H9 (cell line): ENCODE data around the gene RTTN. TPM values are rescaled to one million over a fixed set of nuclear protein-coding genes. Genes with fewer than 3 reads are reported as not detected.

ENCODE experiments used
- DNase-seq: peaks from one replicate; pipeline ENCODE4 v3.0.0-alpha.2; 2017
- H2AFZ ChIP-seq: one replicate; pipeline ENCODE4 v1.6.1; 2013; ENCODE audit warnings: mild to moderate bottlenecking, low read length, control low read depth, moderate library complexity
- H2AK5ac ChIP-seq: 2 replicates; pipeline ENCODE4 v1.6.1; 2013; ENCODE audit warnings: low read length, control low read depth, mixed read lengths; ENCODE audit not compliant: insufficient read length
- H2BK120ac ChIP-seq: one replicate; pipeline ENCODE4 v1.6.1; 2013; ENCODE audit warnings: low read depth, mild to moderate bottlenecking, low read length, control low read depth, inconsistent platforms; ENCODE audit not compliant: poor library complexity, severe bottlenecking
- H2BK12ac ChIP-seq: 2 replicates; pipeline ENCODE4 v1.6.1; 2013; ENCODE audit warnings: low read length, control low read depth, mixed read lengths, low read depth; ENCODE audit not compliant: insufficient read length
- H2BK15ac ChIP-seq: 2 replicates; pipeline ENCODE4 v1.6.1; 2013; ENCODE audit warnings: low read depth, low read length, control low read depth
- H2BK20ac ChIP-seq: one replicate; pipeline ENCODE4 v1.6.1; 2013; ENCODE audit warnings: low read depth, mild to moderate bottlenecking, low read length, control low read depth, inconsistent platforms; ENCODE audit not compliant: poor library complexity, severe bottlenecking
- H2BK5ac ChIP-seq: 2 replicates; pipeline ENCODE4 v1.6.1; 2013; ENCODE audit warnings: low read length, control low read depth, mixed read lengths; ENCODE audit not compliant: insufficient read length
- H3K14ac ChIP-seq: 2 replicates; pipeline ENCODE4 v1.6.1; 2013; ENCODE audit warnings: low read length, control low read depth; ENCODE audit not compliant: insufficient read depth
- H3K18ac ChIP-seq: 2 replicates; pipeline ENCODE4 v1.6.1; 2013; ENCODE audit warnings: low read depth, mild to moderate bottlenecking, mixed read lengths, low read length, control low read depth; ENCODE audit not compliant: insufficient read length
- H3K23ac ChIP-seq: 2 replicates; pipeline ENCODE4 v1.6.1; 2013; ENCODE audit warnings: low read length, control low read depth, mixed read lengths, low read depth; ENCODE audit not compliant: insufficient read length
- H3K23me2 ChIP-seq: 2 replicates; pipeline ENCODE4 v1.6.1; 2013; ENCODE audit warnings: low read depth, mild to moderate bottlenecking, mixed read lengths, low read length, control low read depth; ENCODE audit not compliant: insufficient read length, poor library complexity, severe bottlenecking
- H3K27ac ChIP-seq: 2 replicates; pipeline ENCODE4 v1.5.1; 2013; ENCODE audit warnings: low read length, control low read depth, mixed read lengths, low read depth; ENCODE audit not compliant: insufficient read length
- H3K27me3 ChIP-seq: 2 replicates; pipeline ENCODE4 v1.6.1; 2013; ENCODE audit warnings: low read length, control low read depth, inconsistent platforms; ENCODE audit not compliant: insufficient read depth
- H3K4ac ChIP-seq: 2 replicates; pipeline ENCODE4 v1.6.1; 2013; ENCODE audit warnings: low read depth, mild to moderate bottlenecking, control low read depth, inconsistent platforms, low read length, moderate library complexity
- H3K4me1 ChIP-seq: 2 replicates; pipeline ENCODE4 v1.6.1; 2013; ENCODE audit warnings: low read length, control low read depth, inconsistent platforms; ENCODE audit not compliant: insufficient read depth
- H3K4me2 ChIP-seq: 2 replicates; pipeline ENCODE4 v1.6.1; 2013; ENCODE audit warnings: low read length, control low read depth, mixed read lengths; ENCODE audit not compliant: insufficient read length, insufficient read depth
- H3K56ac ChIP-seq: 2 replicates; pipeline ENCODE4 v1.6.1; 2013; ENCODE audit warnings: low read depth, mild to moderate bottlenecking, mixed read lengths, low read length, control low read depth; ENCODE audit not compliant: insufficient read length
- H3K79me1 ChIP-seq: 2 replicates; pipeline ENCODE4 v1.6.1; 2013; ENCODE audit warnings: low read depth, mild to moderate bottlenecking, moderate library complexity, low read length, control low read depth, inconsistent platforms; ENCODE audit not compliant: insufficient read depth, poor library complexity, severe bottlenecking
- H3K79me2 ChIP-seq: 2 replicates; pipeline ENCODE4 v1.6.1; 2013; ENCODE audit warnings: low read length, control low read depth, inconsistent platforms; ENCODE audit not compliant: insufficient read depth
- H3K9ac ChIP-seq: 2 replicates; pipeline ENCODE4 v1.6.1; 2013; ENCODE audit warnings: low read length, control low read depth, mixed read lengths; ENCODE audit not compliant: insufficient read length; ENCODE audit errors: extremely low read depth
- H3K9me3 ChIP-seq: one replicate; pipeline ENCODE4 v1.6.1; 2013; ENCODE audit warnings: low read depth, low read length, inconsistent platforms; ENCODE audit not compliant: control insufficient read depth
- H3T11ph ChIP-seq: one replicate; pipeline ENCODE4 v1.6.1; 2013; ENCODE audit warnings: mild to moderate bottlenecking, low read length, control low read depth, inconsistent platforms
- H4K20me1 ChIP-seq: one replicate; pipeline ENCODE4 v1.6.1; 2013; ENCODE audit not compliant: control insufficient read depth, insufficient read length, insufficient read depth
- H4K5ac ChIP-seq: 2 replicates; pipeline ENCODE4 v1.6.1; 2013; ENCODE audit warnings: low read depth, mild to moderate bottlenecking, mixed read lengths, low read length, control low read depth; ENCODE audit not compliant: insufficient read length
- H4K8ac ChIP-seq: replicated peaks from 2 replicates; pipeline ENCODE4 v1.6.1; 2013; ENCODE audit warnings: low read length, control low read depth, mixed read lengths, low read depth; ENCODE audit not compliant: insufficient read length
- H4K91ac ChIP-seq: 2 replicates; pipeline ENCODE4 v1.6.1; 2013; ENCODE audit warnings: low read depth, mild to moderate bottlenecking, moderate library complexity, mixed read lengths, low read length, control low read depth; ENCODE audit not compliant: insufficient read length
- H3K27ac Mint-ChIP-seq, 3 experiments: 2 replicates in 2 of 3; 3 replicates in 1 of 3; pipeline ENCODE4 v1.8.0; 2020 to 2021; ENCODE audit warnings: mixed read lengths in 3 of 3, mild to moderate bottlenecking in 1 of 3, moderate library complexity in 1 of 3
- H3K27me3 Mint-ChIP-seq: 2 replicates; pipeline ENCODE4 v1.8.0; 2021; ENCODE audit warnings: low read depth, mild to moderate bottlenecking, moderate library complexity, mixed read lengths
- H3K36me3 Mint-ChIP-seq, 3 experiments: 2 replicates in 2 of 3; 3 replicates in 1 of 3; pipeline ENCODE4 v1.8.0; 2020 to 2021; ENCODE audit warnings: low read depth in 3 of 3, mixed read lengths in 3 of 3; ENCODE audit not compliant: insufficient read depth in 1 of 3
- H3K4me1 Mint-ChIP-seq, 2 experiments: 2 replicates each; pipeline ENCODE4 v1.8.0; 2020; ENCODE audit warnings: mixed read lengths in 2 of 2
- H3K4me3 Mint-ChIP-seq, 2 experiments: 2 replicates in 1 of 2; 3 replicates in 1 of 2; pipeline ENCODE4 v1.8.0; 2020 to 2021; ENCODE audit warnings: mild to moderate bottlenecking in 2 of 2, mixed read lengths in 2 of 2, moderate library complexity in 1 of 2
- H3K9me3 Mint-ChIP-seq, 2 experiments: 2 replicates in 1 of 2; 3 replicates in 1 of 2; pipeline ENCODE4 v1.8.0; 2020; ENCODE audit warnings: mild to moderate bottlenecking in 2 of 2, mixed read lengths in 2 of 2, moderate library complexity in 1 of 2
- CTCF ChIP-seq: fragments of 200-600 bp; sonication (generic); conservative IDR thresholded peaks from 3 replicates; pipeline ENCODE4 v1.8.0; 2021; ENCODE audit warnings: antibody characterized with exemption, mild to moderate bottlenecking
- total RNA-seq: library from RNA; stranded (reverse); gene quantifications from 2 replicates; pipeline ENCODE4 v1.2.1, GENCODE V29; 2021

RTTN gene
- total RNA-seq, 1 experiment from 2014 or later, result 17.6 TPM

DNA sequence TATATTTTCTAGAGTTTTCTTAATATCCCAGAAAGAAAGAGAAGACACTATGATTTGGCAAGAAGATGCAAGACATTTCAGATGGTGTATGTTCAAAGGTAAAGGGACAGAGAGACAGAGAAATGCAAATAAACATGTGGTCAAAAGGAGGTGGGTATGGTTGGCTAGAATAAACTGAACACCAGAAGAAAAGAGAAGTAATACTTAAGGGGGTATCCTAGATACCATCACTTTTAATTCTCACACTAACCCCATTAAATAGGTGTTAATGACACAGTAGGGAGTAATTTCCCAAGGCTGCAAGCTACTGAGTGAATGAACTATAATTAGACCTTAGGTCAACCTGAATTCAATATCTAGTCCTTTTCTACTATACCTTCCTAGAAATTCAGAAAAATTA, 146.6 kb downstream of the RTTN start:
- H3K9me3 Mint-ChIP-seq, result no peaks in the 10 kb centered on the region
- Histone ChIP-seq H3K9ac (no peak overlapping the region), H3K9me3 (no peaks in the 10 kb centered on the region), H4K5ac (no peak overlapping the region), H2BK5ac (no peak overlapping the region), H3K79me2 (no peaks in the 10 kb centered on the region), H4K8ac (no peak overlapping the region), H3K27me3 (no peaks in the 10 kb centered on the region), H3K79me1 (no peaks in the 10 kb centered on the region), H2AK5ac (no peak overlapping the region), H3K4ac (no peak overlapping the region), H4K91ac (no peak overlapping the region), H3K56ac (no peak overlapping the region), H2AFZ (no peak overlapping the region), H2BK12ac (no peak overlapping the region), H3K18ac (no peak overlapping the region), H2BK20ac (no peak overlapping the region), H2BK15ac (no peak overlapping the region), H3K4me1 (no peaks in the 10 kb centered on the region), H3T11ph (no peak overlapping the region), H3K27ac (no peak overlapping the region), H3K14ac (no peak overlapping the region), H3K23me2 (no peaks in the 10 kb centered on the region), H3K23ac (no peak overlapping the region), H4K20me1 (no peaks in the 10 kb centered on the region), H3K4me2 (no peak overlapping the region), H2BK120ac (no peak overlapping the region)
- peaks cover 0 to 13% (median 4%) of the 10 kb centered on the region in 3 experiments; a peak in 5 of 7 replicates for H3K36me3 Mint-ChIP-seq
- H3K27me3 Mint-ChIP-seq, result no peaks in the 10 kb centered on the region
- H3K4me1 Mint-ChIP-seq, result no peaks in the 10 kb centered on the region
- no peak for TF ChIP-seq CTCF
- no peak for DNase-seq
- H3K4me3 Mint-ChIP-seq, result no peak overlapping the region
- no peak overlapping the region for H3K27ac Mint-ChIP-seq
